GM12891 (cell line): ENCODE data around the gene RACK1.

Source experiments
- POLR2A ChIP-seq: IDR thresholded peaks from 2 replicates; pipeline ENCODE4 v1.6.1; 2011; ENCODE audit warnings: low read depth, low read length, control low read depth
- POU2F2 ChIP-seq: IDR thresholded peaks from 2 replicates; pipeline ENCODE4 v1.6.1; 2011; ENCODE audit warnings: low read depth, mild to moderate bottlenecking, control low read depth, low read length, moderate library complexity
- TAF1 ChIP-seq: IDR thresholded peaks from 2 replicates; pipeline ENCODE4 v1.6.1; 2011; ENCODE audit warnings: low read depth, low read length, control low read depth

DNA sequence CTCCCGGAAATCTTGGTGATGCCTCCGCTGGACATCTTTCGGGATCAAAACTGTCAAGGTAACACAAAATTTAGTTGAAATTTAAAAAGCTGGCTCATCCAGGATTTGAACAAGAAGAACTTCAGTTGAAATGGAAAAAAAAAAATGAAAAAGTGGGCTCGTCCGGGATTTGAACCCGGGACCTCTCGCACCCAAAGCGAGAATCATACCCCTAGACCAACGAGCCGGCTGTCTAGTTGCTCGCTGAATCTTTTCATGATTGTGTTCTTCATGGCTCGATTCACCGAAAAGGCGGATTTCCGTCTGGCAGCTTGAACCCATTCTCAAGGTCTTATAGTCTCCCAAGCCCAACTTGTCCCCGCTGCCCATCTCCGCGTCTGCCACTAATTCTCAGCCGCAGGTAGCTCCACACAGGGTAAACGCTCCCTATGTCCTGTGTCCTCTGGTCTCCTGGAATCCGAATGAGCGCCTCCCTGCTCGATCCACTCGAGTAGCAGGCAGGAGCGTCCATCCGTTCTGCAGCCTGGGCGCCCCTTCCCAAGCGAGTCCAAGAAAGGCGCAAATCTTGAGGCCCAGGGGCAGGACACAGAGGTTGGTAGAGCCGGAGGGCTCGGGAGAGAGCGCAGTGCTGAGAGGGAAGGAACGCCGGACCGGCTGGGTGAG, 54.9 kb downstream of the RACK1 start:
- TF ChIP-seq POLR2A (no peak), TAF1 (no peak), POU2F2 (no peak)
